ENCODE results near the gene LGALS3.

GRCh38 chr14:55138091-55138490 is 9.0 kb downstream of the LGALS3 start:
- TF ChIP-seq, protein P1, sequence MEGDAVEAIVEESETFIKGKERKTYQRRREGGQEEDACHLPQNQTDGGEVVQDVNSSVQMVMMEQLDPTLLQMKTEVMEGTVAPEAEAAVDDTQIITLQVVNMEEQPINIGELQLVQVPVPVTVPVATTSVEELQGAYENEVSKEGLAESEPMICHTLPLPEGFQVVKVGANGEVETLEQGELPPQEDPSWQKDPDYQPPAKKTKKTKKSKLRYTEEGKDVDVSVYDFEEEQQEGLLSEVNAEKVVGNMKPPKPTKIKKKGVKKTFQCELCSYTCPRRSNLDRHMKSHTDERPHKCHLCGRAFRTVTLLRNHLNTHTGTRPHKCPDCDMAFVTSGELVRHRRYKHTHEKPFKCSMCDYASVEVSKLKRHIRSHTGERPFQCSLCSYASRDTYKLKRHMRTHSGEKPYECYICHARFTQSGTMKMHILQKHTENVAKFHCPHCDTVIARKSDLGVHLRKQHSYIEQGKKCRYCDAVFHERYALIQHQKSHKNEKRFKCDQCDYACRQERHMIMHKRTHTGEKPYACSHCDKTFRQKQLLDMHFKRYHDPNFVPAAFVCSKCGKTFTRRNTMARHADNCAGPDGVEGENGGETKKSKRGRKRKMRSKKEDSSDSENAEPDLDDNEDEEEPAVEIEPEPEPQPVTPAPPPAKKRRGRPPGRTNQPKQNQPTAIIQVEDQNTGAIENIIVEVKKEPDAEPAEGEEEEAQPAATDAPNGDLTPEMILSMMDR (IDR thresholded peaks at IDR 0.05): peak in 1 of 5 experiments; percentile 11
- TF ChIP-seq EP300 (IDR thresholded peaks at IDR 0.05): no peak
